HG03565 (cell line): Measurements from ENCODE around the gene SERPINI1.
"Not testable (repeated sequence)": the region's sequence is repeated elsewhere in the genome, so short reads cannot be mapped to it uniquely, and the experiment has no call there.

ENCODE experiments used
- ATAC-seq: cut with Tn5 transposase; IDR thresholded peaks from one replicate; pipeline ENCODE4 v1.9.1; 2021; ENCODE audit warnings: mild to moderate bottlenecking, moderate library complexity; ENCODE audit not compliant: unreplicated experiment

The SERPINI1 gene

DNA sequence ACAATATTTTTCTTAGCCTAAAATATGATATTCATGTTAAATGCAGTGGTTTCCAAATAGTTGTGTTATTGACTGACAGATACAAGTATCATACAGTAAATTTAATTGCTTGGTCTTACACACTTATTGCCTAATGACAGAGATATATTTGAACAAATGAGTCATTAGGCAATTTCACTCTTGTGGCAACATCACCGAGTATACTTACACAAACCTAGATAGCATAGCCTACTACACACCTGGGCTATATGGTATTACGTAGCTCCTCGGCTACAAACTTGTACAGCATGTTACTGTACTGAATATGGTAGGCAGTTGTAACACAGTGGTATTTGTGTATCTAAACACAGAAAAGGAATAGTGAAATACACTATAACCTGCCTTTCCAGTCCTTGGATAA is 50.3 kb downstream of the SERPINI1 start:
- ATAC-seq = no peak

DNA sequence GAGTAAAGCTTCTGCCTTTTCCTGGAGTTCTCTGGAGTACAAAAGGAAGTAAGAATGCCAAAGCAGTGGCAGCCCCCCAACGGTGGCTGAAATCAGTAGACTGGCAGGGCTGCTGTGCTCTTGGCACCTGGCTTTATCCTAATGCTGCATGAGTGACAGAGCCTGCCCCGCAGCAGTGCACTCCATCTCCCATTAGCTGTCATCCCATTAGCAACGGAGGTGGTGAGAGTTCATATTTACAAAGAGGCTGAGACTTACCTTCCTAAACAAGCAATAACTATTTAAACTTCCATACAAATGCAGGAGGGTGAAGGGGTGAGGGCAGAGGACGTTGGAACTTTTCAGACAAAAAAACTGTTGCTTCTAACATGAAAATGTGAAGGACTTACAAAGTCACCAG is 51.9 kb downstream of the SERPINI1 start:
- no peak for ATAC-seq

DNA sequence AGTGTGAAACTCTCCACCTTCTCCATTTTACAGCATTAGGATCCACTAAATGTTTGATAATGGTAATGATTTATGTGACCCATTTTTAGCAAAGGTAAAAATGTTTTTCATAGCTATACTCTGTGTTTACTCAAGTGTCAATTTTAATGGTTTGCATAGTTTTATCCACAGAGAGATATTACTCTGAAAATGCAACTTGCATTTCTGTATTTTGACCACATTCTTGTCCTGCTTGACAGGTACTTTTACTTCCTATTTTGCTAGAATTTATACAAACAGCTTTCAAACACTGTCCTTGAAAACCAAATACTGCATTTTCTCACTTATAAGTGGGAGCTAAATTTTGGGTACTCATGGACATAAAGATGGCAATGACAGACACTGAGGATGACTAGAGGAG is 62.9 kb downstream of the SERPINI1 start:
- ATAC-seq = peak; percentile 74

DNA sequence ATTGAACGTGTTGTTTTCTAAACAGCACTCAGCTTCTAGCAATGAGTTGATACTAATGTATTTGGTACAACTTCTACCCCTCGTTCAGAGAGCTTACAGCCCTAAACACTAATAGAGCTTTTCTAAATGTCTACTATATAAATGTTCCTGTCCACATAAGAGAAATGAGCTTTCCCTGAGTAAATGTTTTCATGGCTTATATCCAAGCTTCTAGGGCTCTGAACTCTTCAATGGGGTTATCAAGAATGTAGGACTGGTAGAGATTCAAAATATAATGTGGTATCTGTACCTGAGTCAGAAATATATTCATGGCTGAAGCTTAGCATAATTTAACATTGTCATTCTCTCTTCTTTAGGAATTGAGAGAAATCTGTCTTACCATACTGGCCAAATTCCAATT is 73.4 kb downstream of the SERPINI1 start:
- no peak for ATAC-seq

DNA sequence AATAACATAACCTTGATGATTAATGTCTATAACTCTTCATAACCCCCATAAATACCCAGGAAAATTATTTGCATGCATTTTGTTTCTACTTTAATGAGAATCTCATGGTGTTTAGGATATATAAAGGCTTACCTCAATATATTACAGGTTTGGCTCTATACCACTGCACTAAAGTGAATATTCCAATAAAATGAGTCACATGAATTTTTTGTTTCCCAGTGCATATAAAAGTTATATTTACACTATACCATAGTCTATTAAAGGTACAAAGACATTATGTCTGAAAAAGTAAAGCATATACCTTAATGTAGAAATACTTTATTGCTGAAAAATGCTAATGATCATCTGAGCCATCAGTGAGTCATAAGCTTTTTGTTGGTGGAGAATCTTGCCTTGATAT is 74.7 kb downstream of the SERPINI1 start:
- no peak for ATAC-seq

DNA sequence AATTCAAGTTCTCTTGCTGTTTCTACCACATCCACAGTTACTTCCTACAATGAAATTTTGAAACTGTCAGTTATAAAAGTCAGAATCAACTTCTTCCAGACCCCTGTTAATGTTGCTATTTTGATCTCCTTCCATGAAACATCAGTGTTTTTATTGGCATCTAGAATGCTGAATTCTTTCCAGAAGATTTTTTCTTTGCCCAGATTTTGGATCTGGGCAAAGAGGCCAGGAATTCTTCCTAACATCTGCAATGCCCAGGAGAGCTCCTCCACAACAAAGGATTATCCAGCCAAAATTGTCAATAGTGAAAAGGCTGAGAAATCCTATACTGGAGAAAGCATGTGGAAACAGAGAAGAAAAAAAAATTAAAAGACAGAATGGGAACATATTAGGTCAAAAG is 75.5 kb downstream of the SERPINI1 start:
- no peak for ATAC-seq

DNA sequence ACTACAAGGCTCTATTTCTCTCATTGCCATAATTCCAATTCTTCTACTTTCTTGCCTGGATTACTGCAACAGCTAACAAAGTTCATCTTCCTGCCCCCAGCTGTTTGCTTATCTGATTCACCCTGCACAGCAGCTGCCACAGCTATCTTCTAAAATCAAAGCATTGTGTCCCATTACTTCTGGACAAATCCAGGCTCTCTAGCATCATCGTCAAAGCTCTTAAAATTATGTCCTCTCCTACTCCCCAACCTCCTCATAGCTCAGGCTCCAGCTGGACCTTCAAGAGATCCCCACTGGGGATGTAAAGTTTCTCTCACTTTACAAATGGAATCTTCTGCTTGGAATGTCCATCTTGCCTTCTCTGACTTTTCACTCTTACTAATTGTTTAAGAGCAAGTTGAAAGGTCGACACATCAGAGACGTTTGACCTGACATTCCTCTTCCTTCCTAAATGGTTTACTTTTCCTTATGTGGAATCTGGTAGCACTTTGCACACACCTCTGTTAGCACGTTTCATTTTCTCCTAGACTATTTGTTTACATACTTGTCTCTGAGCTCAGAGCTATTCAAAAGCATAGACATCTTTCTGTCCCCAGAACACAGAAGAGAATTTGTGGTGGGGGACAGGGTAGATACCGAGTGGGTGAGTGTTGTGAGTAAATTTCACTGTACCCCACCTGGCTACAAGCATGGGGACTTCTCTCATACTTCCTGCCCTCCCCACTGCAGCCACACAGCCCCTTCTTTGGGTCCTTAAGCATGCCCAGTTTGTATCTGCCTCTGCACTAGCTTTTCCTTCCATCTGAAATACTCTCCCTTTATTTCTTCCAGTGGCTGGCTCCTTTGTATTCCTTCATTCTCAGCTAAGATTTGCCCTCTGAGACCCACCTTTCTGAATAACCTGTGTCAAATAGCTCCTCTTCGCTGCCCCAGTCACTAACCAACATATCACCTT is 77.9 kb downstream of the SERPINI1 start:
- ATAC-seq = no peak

DNA sequence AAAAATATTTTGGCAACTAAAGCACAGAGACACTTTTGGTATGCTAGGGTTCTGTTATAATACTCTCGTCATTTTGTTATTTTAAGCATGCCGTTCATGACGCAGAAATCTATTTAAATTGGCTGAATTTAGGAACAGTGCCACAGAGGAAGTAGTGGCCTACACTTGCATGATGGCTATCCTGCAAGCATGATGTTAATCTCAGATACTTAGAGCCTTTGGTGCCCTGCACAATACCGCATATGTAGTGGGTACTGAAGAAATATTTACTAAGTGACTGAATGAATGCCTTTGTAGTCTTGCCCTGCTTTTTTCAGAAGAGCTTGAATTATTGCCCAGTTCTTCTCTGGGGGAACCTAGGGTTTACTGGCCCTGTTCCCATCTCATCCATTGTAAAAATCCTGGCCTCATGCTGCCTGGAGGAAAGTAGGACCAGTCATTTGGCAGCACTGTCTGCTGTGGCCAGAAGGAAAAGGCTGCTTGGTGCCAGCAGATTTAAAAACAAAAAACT is 79.0 kb downstream of the SERPINI1 start:
- ATAC-seq = no peak

DNA sequence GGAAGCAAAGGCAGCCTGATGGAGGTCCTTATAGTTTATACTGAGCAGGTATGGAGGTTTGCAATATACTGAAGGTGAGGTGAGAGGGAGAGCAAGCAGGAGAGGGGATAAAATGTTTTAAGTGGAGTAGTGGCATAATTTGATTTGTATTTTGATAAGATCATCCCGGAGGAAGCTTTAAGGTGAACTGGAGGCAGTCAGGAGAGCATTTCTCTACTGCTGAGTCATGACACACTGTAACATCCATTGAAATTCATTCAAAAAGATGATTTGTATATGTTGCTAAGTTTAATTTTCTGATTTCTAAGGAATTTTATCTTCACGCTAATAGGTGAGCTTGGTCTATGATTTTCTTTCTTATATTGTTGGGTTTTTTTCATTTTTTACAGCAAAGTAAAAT is 81.4 kb downstream of the SERPINI1 start:
- no peak for ATAC-seq

DNA sequence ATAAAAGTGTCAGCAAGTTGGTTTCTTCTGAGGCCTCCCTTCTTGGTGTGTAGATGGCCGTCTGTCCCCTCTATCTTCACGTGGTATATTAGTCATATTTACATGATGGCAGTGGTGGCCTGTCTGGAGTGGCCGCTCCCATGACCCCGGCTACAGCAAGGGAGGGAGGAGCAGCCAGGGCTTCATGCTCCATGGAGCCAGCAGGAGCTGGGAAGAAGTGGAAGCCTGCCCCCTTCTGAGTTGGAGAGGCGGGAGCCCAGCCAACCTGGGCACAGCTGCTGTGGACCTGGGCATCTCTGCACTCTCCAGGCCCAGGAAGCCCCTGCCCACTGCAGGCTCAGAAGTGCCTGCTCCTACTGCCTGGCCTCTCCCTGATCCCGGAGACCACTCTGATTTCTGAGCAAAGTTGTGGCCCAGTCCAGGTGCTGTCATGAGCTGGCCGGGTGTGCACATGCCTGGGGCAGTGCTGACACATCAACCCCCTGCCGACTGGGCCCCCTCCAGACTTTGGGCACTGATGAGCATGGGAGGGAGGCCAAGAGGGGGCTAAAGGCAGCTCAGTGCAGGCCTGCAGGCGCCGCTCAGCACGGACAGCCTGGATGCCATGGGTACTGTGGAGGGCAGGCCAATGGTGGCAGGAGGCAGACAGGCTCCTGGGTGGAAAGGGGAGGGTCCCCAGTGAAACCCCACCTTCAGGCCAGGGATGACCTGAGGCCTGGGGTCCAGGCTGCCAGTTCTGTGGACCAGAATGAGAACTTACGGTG is 84.8 kb downstream of the SERPINI1 start:
- ATAC-seq = no peak

DNA sequence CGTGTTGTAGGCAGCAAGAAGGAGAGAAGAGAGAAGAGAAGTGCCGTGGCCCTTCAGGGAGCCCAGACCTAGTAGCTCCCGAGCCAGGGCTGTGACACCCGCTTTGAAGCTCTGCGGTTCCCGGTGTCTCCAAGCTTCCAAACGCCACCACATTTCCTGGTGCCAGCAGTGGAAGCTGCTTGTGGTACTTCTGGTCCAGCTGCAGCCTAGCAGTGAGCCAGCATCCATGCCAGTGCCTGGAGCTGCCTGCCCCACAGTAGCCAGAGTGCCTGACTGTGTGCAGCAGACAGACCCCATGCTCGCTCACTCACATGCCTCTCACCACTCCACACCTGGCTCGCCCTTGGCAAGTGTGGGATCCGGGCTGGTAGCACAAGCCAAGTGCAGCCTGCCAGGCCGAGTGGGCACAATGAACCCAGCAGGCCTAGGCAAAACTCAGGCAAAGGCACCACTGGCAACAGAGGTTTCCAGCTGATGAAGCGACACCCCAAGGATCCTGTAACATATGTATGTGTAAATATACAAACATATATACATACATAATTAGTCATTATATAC is 85.8 kb downstream of the SERPINI1 start:
- no peak for ATAC-seq

DNA sequence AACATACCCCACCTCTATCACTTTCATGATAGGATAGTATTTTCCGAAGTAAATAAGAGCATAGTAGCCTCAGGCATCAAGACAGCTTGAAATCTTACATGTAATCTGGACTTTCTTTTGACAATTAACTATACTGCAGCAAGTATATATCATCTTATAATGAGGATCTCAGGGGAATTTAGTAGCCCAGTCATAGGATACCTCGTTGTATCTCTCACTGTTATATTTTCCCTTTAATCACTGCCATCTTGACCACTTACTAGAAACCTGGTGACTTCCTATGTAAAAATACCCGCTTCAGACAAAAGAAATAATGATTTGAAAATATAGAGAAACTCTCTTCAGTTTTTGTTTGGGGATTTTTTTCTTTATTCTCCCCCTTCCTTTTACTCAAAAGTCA is 88.2 kb downstream of the SERPINI1 start:
- no peak for ATAC-seq

DNA sequence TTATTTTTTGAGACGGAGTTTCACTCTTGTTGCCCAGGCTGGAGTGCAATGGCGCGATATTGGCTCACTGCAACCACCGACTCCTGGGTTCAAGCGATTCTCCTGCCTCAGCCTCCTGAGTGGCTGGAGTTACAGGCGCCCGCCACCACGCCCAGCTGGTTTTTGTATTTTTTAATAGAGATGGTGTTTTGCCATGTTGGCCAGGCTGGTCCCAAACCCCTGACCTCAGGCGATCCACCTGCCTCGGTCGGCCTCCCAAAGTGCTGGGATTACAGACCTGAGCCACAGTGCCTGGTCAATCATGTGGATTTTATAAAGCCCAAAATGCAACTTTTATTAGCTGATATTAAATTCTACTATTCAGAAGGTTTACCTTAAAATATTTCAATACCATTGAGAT is 92.1 kb downstream of the SERPINI1 start:
- ATAC-seq = not testable (repeated sequence)

DNA sequence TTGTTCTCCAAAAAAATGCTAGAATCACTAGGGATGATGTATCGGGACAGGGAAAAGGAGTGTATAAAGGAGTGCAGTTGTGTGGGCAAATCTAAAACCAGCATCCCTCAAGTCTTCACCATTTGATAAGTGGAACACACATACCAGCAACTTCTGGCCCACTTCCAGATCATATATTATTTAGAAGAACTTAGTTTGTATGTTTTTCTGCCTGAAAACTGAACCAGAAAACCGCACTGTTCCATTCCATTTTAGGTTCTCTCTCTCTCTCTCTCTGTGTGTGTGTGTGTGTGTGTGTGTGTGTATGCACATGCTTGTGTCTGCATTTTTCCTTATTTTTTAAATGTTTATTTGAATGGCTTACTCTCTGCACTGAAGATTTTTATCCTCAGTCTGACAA is 93.5 kb downstream of the SERPINI1 start:
- no peak for ATAC-seq

DNA sequence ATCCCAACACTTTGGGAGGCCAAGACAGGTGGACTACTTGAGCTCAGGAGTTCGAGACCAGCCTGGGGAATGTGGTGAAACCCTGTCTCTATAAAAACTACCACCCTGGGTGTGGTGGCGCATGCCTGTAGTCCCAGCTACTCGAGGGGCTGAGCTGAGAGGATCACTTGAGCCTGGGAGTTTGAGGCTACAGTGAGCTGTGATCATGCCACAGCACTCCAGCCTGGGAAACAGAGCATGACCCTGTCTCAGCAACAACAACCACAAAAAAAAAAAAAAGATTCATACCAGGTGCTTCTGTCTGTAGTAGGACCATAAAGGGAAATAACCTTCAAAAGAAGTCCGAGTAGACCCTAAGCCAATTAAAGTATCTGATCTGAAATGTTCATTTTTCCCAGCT is 94.5 kb downstream of the SERPINI1 start:
- no peak for ATAC-seq

DNA sequence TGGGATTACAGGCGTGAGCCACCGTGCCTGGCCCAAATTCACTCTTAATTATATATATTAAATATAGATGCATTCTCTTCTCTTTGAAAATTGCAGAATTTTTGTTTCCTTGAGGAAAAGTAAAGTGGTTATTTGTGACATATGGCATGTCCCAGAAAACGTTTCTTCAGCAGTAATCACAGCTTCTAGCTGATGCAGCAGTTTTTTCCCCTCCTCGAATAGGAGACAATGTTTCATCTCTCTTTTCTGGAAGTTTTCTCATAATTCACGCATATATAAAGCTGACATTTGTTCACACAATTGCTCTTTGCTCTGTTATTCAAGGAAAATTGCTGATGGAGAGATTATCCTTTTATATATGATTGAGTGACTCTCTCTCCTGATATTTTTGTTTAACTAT is 99.8 kb downstream of the SERPINI1 start:
- ATAC-seq = no peak

DNA sequence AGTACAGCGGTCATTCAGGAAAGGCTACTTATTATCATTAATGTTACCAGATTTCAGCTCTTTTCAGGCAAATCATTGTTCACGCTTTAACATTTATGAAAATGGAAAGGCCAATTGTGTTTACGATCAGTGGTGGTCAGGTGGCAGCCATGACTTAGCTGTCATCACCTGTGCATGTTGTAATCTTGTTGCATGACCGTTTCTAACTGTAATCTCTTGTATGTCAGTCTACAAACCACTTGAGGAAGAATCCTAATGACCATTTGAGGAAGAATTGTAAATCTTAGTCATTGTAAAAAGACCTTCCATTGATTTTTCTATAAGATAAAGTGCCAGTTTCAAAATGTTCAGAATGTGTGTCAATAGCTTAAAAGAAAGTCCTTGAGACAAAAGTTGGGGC is 100.4 kb downstream of the SERPINI1 start:
- no peak for ATAC-seq

DNA sequence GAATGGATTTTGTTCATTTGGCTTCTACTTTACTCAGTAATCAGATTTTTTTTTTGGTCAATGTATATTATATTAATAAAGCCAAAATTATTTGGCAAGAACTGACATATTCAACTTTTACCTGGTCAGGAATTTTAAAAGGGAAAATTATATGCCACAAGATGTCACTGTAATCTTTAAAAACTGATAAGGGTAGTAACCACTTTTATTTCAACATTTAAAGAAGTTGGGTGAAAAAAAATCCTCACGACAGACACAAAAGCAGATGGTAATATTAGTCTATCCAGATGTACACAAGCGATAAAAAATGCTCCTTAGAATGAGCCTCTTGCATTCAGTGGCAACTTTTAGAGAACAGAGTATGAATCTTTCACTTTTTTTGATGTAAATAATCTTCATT is 101.9 kb downstream of the SERPINI1 start:
- ATAC-seq = no peak

DNA sequence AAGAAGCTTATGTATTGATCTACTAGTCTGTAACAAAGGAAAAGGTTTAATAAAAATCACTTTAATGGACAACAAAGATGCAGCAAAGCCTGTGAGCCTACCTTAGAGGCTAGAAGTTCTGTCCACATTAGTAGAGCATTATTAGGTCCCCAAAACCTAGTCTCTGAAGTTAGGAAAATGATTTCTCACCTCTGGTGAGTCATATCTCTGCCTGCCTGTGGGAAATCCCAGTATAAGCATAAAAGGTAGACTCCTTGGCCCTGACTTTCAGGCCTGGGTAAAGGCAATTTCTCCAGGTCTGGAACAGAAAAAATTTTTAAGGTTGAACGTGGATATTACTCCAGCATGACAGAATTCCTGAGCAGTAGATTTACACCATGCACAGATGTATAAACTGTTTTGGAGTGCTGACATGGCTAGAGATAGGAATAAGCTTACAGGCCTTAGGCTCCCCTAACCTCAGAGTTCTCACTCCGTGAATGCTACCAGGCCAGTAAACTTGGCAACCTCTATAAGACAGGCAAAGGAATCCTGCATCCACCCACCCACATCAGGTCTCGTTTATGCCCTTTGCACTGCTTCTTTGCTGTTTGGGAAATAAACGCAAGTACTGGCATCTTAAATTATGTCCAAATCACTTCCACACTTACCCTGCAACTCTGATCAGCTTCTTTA is 104.1 kb downstream of the SERPINI1 start:
- ATAC-seq = peak; percentile 59

DNA sequence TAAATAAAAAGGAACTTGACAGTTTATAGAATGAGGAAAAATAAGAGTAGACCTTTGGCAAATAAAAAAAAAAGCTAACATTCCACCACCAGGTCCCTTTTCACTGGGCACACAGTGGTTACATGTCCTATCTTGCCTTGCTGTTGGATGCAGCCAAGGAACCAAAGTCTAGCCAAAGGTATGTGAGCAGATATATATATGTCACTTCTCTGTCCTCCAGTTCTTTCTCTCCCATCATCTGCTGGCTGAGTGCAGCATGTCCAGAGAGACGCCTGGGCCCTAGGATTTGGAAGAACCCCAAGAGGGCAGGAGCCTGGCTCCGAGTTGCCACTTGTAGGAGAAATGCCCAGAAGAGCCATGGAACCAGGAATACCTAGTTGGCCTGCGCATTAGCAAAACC is 104.7 kb downstream of the SERPINI1 start:
- ATAC-seq = no peak

DNA sequence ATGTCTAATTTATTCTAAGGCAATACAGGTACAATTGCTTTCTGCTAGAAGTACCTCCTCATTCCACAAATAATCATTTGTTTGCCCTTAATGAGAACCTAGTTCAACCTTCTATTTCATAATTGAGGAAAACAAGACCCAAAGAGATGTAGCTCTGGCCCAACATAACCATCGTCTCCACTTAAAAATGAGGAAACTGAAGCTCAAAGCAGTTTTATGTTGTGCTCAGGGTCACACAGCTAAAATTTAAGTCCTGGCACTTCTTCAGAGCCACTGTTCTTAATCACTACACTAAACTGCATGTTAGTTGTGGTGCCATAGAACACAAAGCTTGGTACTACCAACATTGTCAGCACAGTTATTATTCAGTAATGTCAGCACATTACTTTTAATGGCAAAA is 108.0 kb downstream of the SERPINI1 start:
- ATAC-seq = no peak
